HuH-7 (cell line): ENCODE measurements around the gene SNX32.

Experiments used
- DNase-seq: peaks from one replicate; pipeline ENCODE4 v3.0.0; 2011; ENCODE audit warnings: low spot score

SNX32 gene

DNA sequence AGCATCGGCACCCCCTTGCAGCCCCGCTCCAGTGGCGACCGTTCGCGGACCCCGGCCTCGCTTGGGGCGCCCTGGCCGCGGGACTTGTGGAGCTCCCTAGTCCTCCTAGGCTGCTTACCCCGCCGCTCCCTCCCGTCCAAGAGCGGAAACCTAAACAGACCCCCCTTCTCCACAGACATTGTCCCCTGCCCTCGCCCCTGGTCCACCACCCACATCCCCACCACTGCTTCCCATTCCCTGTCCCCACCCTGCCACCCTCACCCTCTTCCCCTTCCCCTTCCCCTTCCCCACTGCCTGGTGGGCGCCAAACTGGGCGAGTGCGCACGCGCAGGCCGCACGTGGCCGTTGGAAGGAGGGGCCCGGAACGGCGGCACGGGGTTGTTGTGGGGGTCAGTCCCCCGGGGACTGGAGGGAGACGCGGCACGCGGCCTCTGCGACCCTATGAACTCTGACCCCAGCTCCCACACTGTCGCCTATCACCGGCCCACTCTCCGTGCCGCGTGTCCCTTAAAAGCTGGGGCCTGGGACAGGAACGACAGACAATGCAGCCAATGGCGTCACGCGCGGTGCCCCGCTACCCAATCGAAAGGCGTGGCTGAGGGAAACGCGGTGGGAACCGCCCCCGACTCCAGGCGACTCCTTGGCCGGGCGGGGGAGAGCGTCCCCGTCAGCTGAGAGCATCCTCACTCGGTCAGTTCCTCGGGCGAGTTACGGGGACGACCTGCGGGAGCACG is at the start of gene SNX32:
Gene SNX32, plus strand, starts transcription at position 667 of the 734 bp plus-strand sequence. CDS start 103 bp downstream, outside the sequence.
- DNase-seq: peak; percentile 85

DNA sequence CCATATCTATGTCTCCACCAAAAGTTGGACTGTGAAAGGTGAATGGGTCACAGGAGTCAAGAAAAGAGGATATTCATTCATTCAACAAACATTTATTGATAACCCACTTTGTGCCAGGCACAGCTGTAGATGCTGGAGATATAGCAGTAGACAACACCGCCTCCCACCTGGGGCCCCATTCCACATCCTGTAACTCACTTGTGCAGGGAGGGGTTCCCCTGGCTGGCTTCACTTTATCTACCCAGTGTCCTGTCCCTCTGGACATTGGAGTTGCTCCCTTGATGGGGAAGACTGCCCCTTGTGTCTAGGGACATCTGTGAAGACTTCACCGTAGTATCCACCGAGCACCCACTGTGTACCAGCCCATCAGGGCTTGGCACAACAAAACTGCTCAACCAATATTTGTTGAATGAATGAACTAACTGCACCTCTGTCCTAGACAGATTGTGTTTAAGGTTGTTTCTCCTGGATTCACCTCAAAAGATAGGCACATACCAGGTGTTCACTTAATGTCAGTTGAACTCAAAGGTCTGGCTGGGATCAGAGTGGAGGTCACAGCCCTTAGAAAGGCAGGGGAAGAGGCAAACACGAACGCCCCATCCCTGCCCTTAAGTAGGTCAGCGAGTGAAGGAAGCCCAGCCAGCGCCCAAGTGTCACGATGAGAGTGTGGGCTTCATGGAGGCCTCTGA is 48.3 kb upstream of the SNX32 start:
- no peak for DNase-seq

DNA sequence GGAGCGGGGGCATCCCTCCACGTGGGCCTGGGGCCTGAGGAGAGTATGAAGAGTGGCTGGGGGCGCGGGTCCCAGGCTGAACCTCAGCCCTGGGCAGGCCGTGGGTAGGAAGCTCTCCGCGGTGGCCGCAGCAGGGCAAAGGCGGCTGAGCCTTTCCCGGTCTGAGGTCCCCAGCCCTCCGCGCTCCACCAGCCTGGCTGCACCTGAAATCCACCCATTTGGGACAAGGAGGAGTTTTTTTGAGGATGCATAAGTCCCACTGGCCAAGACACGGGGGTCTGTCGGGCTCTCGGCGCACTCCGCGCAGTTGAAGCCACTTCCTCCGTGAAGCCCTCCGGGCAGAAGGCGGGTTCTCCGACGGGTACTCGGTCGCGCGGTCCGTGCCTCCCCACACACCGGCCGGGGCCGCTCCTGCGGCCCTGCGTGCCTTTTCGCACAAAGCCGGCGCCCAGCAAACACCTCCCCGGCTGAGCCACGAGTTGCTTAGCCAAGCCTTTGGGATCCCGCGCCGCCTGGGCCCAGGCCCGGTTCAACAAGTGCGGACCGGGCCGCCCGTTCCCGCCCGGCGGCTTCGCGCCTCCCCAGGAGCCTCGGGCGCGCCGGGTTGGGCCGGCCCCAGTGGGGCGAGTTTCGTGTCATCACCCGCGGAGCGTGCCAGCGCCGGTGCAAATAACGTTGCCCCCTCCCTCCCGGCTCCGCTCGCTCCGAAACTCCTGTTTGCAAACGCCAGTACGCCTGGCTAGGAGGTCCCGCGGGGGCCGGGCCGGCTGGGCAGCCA is 47.6 kb upstream of the SNX32 start:
- no peak for DNase-seq

DNA sequence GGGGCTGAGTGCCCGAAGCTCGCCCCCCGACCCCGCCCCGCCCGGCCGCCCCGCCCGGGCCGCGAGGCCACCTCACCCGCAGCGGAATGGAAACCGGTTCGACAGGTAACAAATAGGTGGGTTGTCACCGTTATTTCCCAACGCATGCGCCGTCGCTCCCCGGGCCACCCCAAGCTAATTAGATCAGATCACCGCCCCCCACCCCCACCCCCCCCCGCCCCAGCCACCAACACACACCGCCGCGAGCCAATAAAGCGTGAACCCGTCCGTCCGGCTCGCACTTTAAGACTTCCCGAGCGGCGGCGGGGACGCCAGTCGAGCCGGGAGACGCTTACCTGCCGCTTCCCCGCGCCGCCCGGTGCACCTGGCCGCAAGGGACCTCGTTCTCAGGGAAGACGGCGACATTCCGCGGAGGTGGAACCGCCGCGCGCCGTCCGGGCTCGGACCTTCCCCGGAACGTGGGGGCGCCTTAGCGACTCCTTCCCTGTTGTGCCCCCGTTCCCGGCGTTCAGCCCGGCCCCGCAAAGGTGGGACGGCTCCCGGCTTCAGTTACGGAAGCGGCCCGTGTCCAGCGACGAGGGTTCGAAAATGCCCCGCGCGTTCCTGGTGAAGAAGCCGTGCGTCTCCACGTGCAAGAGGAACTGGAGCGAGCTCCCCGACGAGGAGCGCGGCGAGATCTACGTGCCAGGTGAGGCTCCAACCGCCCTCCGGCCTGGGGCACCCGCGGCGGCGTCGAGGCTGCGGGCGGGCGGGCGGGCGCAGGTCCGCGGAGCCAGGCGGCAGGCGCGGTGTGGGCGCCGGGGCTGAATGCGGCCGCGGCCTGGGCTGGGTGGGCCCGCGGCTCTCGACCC is 46.8 kb upstream of the SNX32 start, which contains the start of gene OVOL1:
Gene OVOL1, plus strand, starts transcription at position 278 of the 851 bp plus-strand sequence. Its CDS starts 311 bp downstream, at position 589.
- no peak for DNase-seq

DNA sequence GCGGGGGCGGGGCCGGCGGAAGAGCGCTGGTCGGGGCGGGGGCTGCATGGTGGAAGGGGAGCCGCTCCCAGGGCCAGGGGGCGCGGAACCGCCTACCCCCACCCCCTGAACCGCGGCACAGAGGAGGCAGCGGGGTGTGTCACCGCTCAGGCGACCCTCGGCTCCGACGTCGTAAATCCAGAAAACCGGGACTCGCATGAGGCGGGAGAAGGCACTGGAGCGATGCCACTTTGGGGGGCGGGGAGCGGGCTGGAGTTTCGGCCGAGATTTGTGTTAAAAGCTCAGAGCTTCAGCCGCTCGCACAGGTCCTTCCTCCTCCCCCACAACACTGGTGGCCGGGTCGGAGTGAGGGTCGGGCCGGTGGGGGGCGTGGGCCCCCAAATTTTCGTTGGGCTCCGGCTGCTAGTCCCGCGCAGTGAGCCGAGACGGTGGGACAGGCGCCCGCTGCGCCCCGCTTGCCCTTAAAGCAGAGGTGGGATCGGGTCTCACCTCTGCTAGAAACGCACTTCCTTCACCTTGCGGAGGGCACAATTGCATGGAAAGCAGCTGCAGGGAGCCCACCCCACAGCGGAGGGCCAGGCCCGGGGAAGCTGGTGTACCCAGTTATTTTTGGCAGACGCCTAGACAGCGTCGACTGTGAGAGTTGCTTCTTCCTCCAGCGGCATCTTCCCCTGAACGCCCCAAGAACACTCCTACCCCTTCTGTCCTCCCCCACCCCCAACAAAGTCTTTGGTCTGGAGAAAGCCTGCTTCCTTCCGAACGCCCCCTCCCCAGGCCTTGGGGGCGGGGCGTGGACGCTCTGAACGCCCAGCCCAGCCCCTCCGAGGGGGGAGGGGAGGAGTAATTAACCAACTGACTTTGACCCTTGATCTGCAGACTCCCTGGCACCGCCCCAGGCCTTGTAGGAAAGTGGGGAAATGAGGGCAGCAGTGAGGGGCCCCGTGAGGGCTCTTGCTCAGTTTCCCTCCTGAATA is 45.8 kb upstream of the SNX32 start:
- peak; percentile 90 for DNase-seq

DNA sequence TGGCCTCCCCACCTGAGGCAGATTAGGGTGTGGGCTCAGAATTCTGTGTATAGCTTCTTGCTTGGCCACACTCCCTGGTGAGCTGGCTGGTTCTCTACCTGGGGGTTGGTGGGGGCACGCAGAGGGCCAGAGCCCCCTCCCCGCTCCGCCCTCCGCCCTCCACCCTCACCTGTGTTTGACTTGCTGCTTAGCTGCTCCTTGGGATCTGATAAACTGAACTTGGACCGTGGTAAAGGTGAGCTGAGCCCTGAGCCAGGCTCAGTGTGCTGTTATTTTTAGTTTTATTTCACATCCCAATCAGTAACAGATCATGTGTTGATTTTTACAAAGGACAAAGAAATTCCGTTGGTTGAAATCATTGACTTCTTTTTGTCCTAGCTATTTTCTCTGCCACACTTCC is 44.9 kb upstream of the SNX32 start:
- no peak for DNase-seq

DNA sequence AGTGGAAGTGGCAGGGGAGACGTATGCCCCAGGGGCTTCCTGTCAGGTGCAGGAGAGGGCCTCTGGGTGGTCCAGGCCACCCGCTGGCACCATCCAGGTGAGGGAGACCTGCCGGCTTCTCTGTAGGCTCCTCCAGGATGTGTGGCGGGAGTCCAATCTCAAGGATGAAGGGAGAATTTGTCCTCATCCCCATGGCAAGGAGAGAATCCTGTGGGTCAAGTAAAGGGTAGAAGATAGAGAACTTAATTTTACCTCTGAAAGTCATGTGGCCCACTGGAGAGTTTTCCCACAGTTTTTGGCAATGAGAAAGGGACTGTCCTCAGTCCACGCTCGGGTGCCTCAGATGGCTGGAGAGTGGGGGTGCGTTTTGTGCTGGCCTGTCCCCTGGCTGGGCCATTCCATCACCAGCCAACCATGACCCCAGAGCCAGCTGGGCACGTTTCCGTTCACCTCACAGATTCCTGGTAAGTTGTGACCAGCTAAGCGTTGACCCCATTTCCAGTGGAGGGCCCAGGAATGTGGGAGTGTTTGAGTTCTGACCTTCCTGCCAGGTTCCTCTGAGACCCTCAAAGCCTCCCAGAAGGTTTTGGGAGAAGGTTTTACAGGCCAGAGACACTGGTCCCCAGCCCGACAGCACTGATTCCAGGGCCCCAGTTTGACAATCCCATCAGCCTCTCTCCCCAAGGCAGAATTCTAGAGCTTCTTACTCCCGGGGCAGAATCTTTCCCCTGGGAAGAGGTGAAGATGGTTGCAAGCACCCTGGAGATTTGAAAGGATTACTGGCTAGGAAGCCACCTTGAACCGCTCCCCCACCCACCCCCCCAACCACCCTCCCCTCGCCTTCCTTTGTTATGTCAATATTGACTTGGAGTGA is 44.3 kb upstream of the SNX32 start:
- no peak for DNase-seq

DNA sequence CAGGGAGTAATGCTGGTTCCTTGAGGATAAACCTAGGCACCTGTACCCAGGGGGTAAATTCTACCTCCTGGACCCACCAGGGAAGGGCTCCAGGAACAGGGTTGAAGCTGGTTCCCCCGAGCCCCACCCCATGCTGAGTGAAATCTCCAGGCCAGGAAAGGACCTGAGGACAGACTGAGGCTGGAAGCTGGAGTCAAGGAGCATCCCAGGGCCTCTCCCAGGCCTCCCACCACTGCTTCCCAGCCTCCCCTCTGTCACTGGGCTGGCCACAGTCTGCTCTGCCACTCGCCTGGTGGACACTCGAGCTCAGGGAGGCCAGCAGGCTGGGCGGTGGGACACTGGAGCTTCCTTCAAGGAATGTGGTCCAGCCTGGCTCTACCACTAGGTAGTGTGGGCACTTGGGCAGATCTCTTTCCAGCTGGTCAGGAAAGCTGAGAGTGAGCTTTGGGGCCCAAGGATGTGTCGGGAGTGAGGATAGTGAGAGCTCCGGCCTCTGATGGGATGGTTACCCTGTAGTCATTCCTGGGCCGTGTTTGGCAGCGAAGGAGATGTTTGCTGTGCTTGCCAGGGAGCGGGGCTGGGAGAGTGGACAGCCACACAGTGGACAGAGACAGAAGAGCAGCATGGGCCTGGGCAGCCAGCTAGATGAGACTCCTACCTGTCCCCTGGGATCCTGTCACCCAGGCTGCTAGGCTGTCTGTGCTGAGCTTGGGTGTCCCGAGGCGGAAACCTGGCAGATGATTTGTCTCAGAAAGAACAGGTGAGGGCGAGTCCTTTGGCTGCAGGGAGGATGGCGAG is 43.5 kb upstream of the SNX32 start:
- DNase-seq: no peak

DNA sequence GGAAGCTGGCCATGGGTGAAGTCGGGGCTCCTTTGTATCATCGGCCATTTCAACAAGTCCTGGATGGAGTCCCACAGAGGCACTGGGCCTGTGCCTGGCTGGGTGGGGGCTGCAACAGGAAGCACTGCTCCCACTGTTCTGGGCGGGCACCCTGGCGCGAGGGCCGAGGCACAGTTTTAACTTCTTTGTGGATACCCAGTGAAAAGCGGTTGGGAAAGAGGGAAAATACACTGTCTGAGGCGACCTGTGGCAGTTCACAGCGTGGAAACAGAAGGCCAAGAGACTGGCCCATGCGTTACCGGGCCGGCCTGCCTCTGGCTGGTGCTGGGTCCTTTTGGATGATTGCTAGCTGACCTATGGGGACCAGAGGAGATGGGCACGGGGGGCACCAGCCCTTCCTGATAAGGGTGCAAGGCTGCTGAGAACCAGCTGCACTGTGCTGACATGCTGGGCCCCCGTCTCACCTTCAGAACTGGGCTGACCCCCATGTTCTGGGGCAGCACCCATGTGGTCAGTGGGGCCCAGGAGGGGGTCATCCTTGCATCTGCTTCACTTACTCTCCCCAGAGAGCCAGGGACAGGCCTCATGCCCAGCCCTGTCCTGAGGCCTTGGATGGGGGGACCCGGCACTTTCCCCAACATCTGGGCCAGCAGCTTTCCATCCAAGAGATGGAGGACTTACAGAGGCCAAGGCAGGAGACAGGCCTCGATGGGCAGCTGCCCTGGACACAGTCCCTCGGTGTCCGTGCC is 42.7 kb upstream of the SNX32 start:
- DNase-seq: no peak

DNA sequence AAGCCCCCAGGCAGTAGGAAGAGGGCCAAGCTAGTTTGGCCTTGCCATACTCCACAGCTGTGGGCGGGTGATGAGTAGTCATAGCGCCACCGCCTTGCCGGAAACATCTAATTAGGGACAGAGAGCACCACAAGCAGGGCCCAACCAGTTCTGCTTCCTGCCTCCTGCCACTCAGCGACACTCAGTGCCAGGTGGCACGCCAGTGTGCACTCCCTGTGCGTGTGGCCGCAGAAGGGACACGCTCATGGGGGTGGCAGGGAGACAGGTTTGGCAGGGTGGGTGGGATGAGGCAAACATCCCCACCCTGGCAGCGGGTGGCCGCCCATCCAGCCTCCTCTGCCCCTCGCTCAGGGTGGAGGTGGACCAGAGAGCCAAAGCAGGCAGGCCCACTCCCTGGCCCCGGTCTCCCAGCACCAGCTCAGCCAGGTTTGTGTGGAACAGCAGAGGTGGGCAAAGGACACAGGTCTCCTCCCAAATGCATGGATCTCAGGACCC is 42.0 kb upstream of the SNX32 start:
- DNase-seq: no peak

DNA sequence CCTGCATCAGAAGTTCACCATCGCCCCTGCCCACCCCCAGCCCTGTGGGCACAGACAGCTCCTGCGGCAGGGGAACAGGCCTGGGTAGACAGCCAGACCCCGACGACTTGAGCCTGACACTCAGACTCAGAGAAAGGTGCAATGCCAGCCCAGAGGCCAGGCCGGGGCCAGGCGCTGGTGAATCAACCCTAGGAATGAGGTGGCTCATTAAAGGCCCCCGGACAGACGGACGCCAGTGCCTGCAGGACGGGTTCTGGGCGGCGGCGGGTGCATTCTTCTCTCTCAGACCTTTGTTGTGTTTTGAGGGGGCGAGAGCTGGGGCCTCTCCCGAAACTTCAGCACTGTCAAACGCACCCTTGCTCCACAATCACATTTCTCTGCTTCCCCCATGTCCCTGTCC is 41.3 kb upstream of the SNX32 start:
- no peak for DNase-seq

DNA sequence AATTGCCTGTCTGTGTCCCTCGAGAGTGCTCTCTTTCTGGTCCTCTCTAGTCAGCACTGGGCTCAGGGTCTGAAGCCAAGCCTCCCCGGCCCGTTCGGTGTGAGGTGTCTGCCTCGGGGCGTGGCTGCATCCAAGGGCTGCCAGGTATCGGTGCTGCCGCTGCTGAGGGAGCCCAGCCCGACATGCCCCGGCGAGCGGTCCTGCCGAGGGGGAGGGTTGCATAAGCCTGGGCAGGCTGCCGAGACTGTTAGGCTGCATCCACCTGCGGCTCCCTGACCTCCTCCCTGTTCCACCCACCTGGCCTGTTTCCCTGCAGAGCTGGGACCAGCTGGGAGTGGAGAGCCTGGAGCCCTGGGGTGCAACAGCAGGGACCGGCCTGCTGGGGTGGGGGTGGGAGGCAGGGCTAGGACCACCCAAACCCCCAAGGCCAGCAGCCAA is 40.6 kb upstream of the SNX32 start:
- DNase-seq: no peak

DNA sequence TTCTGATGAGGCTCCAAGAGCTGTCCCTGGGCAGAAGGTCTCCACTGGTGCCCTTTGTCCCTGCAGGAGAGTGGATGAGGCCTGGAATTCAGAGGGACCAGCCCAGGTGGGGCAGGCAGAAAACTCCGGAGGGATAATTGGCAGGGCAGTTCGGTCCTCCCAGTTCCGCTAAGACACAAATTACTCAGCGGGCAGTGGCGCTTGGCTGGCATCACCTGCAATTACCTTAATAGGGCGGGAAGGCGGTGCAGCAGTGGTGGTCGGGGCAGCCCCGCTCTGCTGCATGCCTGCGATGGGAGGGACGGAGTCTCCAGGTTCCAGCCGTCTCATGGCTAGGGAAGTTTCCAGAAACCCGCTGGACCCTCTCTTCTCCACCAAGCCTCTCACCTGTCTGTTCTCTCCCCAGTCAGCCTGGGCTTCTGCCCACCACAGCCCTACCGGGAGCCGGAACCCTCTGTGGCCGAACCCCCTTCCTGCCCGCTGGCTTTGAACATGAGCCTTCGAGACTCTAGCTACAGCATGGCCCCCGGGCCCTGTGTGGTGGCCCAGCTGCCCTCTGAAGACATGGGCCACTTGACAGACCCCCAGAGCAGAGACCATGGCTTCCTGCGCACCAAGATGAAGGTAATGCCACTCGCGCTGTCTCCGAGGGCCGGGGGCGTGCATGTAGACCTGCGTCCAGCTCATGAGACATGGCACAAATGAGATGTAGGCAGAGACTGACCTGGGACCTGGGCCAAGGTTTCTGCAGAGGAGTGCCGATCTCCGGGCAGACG is 40.0 kb upstream of the SNX32 start:
- no peak for DNase-seq

DNA sequence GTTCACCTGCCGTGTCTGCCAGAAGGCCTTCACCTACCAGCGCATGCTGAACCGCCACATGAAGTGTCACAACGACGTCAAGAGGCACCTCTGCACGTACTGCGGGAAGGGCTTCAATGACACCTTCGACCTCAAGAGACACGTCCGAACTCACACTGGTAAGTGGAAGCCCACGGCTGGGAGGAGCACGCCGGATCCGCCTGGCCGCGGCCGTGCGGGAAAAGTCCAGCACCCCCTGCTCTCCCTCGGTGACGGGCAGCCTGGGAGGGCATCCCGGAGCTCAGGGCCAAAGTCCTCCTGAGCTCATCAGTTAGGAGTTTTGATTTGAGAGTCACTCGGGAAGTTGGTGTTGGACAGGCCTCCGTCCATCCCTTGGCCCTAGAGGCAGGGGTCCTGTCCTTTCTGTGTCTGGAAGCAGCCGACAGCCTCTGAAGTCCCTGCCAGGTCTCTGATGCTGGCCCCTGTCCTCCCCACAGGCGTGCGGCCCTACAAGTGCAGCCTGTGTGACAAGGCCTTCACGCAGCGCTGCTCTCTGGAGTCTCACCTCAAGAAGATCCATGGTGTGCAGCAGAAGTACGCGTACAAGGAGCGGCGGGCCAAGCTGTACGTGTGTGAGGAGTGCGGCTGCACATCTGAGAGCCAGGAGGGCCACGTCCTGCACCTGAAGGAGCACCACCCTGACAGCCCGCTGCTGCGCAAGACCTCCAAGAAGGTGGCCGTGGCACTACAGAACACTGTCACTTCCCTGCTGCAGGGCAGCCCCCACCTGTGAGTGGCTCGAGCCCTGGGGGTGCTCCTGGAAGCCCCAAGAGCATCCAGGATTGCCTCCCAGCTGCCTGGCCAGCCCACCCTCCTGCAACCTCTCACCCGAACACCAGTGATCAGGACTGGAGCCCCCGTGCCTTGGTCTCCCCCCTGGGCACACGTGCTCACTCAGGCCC is 38.9 kb upstream of the SNX32 start:
- no peak for DNase-seq

DNA sequence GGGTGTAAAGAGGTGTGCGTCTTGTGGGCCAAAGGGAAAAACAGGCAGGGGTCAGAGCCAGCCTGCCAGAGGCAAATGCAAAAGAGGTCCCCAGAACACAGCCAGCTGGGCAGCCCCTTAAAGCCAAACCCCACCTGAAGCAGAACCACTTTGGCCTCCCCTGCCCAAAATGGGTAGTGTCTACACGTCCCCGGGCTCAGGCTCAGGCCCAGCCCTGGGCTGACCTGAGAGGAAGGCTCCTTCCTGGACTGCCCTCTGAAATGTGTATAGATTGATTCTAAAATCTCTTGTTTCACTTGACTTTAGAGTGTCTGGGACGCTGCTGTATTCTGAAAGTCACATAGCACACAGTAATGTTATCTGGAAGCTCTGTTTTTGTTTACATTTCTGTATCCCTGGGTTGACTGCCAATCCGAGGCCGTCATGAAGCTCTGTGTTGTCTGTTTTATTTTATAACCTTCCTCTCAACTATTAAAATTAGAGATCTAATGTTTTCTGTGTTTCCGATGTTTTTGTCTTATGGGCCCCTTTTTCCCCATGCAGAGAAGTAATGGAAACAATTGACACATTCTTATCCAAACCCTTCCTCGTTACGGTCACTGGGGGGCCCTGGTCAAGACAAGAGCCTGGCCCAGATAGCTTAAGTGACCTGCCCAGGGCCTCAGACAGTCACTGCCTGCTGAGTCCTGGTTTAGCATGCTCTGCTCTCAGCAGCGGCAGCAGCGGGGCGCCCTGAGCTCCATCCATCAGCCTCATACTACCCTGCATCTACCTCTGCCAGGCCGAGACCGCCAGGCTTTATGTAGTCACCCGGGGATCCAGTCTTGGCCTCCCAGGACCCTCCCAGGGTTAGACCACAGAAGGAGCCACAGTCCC is 36.8 kb upstream of the SNX32 start:
- no peak for DNase-seq
